ENCODE measurements around the gene PPIP5K2.

GRCh38 chr5:103101079-103101750 lies 18.9 kb upstream of the PPIP5K2 start:
- TF ChIP-seq CTCF (IDR thresholded peaks at IDR 0.05) (no peak), POLR2A (IDR thresholded peaks at IDR 0.05) (no peak)

All from right lobe of liver (tissue), 4 donors.